ENCODE data around the gene SCN3A. TPM values are rescaled to one million over a fixed set of nuclear protein-coding genes. Genes with fewer than 3 reads are reported as not detected.

The SCN3A gene
- total RNA-seq, 6 donors from 2014 or later = under 0.01 to 7.3 (median 0.78) TPM

DNA sequence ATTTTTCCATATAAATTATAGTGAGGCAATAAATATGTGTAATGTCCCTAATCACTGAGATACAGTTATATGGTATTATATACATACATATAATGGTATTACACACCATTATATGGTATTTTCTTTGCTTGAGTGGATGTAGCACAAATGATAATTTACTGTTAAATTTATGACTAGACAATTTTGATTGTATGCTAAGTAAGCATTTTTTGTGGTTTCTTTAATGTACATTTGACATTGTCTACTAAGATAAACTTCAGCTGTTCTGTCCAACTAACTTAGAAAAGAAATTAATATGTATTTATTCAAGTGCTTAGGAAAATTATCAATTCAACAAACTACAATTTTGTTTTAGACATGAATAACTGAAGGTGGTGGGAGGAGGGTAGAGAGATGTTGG is 122.6 kb downstream of the SCN3A start:
- no peak for DNase-seq
- ATAC-seq (ENCODE audit: low FRiP score in 2 of 2) = no peak

DNA sequence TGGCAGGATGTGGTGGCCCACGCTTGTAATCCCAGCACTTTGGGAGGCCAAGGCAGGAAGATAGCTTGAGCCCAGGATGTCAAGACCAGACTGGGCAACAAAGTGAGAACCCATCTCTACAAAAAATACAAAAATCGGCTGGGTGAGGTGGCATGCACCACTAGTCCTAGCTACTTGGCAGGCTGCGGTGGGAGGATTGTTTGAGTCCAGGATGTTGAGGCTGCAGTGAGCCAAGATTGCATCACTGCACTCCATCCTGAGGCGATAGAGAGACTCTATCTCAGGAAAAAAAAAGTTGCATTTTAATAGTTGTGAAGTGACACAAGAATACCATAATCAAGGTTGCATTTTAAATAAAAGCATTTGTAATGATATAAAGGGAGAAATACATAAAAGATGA is 124.4 kb downstream of the SCN3A start:
- TF ChIP-seq POLR2AphosphoS5 (IDR thresholded peaks at IDR 0.05) = no peak
- TF ChIP-seq EP300 (IDR thresholded peaks at IDR 0.05) = no peak
- TF ChIP-seq POLR2A (IDR thresholded peaks at IDR 0.05) = no peak
- TF ChIP-seq, protein P1, sequence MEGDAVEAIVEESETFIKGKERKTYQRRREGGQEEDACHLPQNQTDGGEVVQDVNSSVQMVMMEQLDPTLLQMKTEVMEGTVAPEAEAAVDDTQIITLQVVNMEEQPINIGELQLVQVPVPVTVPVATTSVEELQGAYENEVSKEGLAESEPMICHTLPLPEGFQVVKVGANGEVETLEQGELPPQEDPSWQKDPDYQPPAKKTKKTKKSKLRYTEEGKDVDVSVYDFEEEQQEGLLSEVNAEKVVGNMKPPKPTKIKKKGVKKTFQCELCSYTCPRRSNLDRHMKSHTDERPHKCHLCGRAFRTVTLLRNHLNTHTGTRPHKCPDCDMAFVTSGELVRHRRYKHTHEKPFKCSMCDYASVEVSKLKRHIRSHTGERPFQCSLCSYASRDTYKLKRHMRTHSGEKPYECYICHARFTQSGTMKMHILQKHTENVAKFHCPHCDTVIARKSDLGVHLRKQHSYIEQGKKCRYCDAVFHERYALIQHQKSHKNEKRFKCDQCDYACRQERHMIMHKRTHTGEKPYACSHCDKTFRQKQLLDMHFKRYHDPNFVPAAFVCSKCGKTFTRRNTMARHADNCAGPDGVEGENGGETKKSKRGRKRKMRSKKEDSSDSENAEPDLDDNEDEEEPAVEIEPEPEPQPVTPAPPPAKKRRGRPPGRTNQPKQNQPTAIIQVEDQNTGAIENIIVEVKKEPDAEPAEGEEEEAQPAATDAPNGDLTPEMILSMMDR (IDR thresholded peaks at IDR 0.05) = no peak
- WGBS, 2 donors = 75 to 82% methylated on average over 4 of the region's 4 CpGs
- ATAC-seq (ENCODE audit: low FRiP score in 2 of 2) = no peak

More for the DNA sequence above, 122.6 kb downstream of the SCN3A start:
- no peak for TF ChIP-seq POLR2AphosphoS5 (IDR thresholded peaks at IDR 0.05)
- TF ChIP-seq, protein P1 (IDR thresholded peaks at IDR 0.05) = no peak
- no peak for TF ChIP-seq EP300 (IDR thresholded peaks at IDR 0.05)
- TF ChIP-seq POLR2A (IDR thresholded peaks at IDR 0.05) = no peak
- H3K4me1 ChIP-seq = no peaks in the 10 kb centered on the region
- H3K9me3 ChIP-seq = peaks cover 0 to 9% (median 0%) of the 10 kb centered on the region in 4 donors
- H3K27me3 ChIP-seq = no peaks in the 10 kb centered on the region
- no peak overlapping the region for H3K4me3 ChIP-seq
- H3K27ac ChIP-seq = no peak overlapping the region
- H3K36me3 ChIP-seq = no peaks in the 10 kb centered on the region

DNA sequence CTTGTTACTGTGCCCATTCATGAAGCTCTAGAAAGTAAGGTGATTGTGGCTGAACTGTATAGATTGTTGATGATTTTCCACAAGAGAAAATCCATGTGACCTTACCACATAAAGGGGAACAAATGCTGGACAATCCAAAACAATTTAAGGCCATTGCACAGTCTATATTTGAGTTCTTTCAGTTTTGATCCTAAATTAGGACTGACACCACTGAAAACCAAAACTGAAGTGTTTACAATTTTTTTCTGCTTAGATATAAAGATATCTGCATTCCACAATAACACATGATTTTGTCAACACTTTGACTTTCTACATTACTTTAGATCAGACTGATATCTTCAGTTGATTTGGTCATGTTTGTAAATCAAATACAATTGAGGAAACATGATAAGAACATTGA is 124.9 kb downstream of the SCN3A start:
- H3K4me1 ChIP-seq = no peaks in the 10 kb centered on the region
- no peak for TF ChIP-seq POLR2AphosphoS5 (IDR thresholded peaks at IDR 0.05)
- TF ChIP-seq, protein P1 (IDR thresholded peaks at IDR 0.05) = no peak
- TF ChIP-seq POLR2A (IDR thresholded peaks at IDR 0.05) = no peak
- TF ChIP-seq EP300 (IDR thresholded peaks at IDR 0.05) = no peak
- ATAC-seq (ENCODE audit: low FRiP score in 2 of 2) = no peak
- H3K36me3 ChIP-seq = no peaks in the 10 kb centered on the region
- H3K27ac ChIP-seq = no peak overlapping the region
- no peak overlapping the region for H3K4me3 ChIP-seq
- H3K9me3 ChIP-seq = peaks cover 0 to 16% (median 6%) of the 10 kb centered on the region in 4 donors
- no peak for DNase-seq
- no peaks in the 10 kb centered on the region for H3K27me3 ChIP-seq

More for the DNA sequence above, 124.4 kb downstream of the SCN3A start:
- H3K4me3 ChIP-seq = no peak overlapping the region
- no peaks in the 10 kb centered on the region for H3K36me3 ChIP-seq
- H3K4me1 ChIP-seq = no peaks in the 10 kb centered on the region
- H3K27ac ChIP-seq = no peak overlapping the region
- no peak for DNase-seq
- H3K9me3 ChIP-seq = peaks cover 0 to 16% (median 4%) of the 10 kb centered on the region in 4 donors
- H3K27me3 ChIP-seq = no peaks in the 10 kb centered on the region

DNA sequence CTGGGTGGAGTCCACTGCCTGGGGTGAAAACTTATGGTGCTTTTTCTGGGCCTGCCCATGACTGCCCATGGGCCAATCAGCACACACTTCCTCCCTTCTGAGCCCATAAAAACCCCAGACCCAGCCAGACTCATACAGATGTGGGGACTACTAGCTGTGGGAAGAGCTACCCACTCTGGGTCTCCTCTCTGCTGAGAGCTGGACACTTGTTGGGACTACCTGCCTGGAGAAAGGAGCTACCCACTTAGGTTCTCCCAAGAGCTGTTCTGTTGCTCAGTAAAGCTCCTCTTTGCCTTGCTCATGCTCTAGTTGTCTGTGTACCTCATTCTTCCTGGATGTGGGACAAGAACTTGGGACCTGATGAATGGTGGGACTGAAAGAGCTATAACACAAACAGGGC is 129.0 kb downstream of the SCN3A start:
- Histone ChIP-seq H3K4me1 (no peaks in the 10 kb centered on the region), H3K9me3 (peaks cover 0 to 7% (median 6%) of the 10 kb centered on the region in 4 donors), H3K27ac (no peak overlapping the region), H3K4me3 (no peak overlapping the region), H3K27me3 (no peaks in the 10 kb centered on the region), H3K36me3 (no peaks in the 10 kb centered on the region)
- ATAC-seq (ENCODE audit: low FRiP score in 2 of 2) (no peak), DNase-seq (no peak)
- TF ChIP-seq POLR2AphosphoS5 (IDR thresholded peaks at IDR 0.05) (no peak), POLR2A (IDR thresholded peaks at IDR 0.05) (no peak), EP300 (IDR thresholded peaks at IDR 0.05) (no peak)
- TF ChIP-seq, protein P1 (IDR thresholded peaks at IDR 0.05) = no peak

DNA sequence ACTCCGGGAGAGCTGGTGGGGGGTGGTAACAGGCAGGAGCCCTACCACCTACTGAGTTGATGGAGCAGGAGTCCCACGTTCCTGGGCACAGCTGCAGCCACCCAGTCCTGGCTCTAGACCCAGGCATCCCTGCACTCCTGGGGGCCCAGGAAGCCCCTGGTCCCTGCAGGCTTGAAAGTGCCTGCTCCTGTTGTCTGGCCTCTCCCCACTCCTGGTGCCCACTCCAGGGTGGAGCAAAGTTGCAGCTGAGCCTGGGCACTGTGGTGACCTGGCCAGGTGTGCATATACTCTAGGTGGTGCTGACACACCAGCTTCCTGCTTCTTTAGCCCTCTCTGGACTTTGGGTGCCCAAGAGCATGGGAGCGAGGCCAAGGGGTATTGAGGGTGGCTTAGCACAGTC is 129.5 kb downstream of the SCN3A start:
- Histone ChIP-seq H3K4me3 (no peak overlapping the region), H3K9me3 (peaks cover 0 to 7% (median 6%) of the 10 kb centered on the region in 4 donors), H3K27ac (no peak overlapping the region), H3K4me1 (no peaks in the 10 kb centered on the region), H3K36me3 (no peaks in the 10 kb centered on the region), H3K27me3 (no peaks in the 10 kb centered on the region)
- TF ChIP-seq POLR2A (IDR thresholded peaks at IDR 0.05) (no peak), EP300 (IDR thresholded peaks at IDR 0.05) (no peak), POLR2AphosphoS5 (IDR thresholded peaks at IDR 0.05) (no peak)
- TF ChIP-seq, protein P1 (IDR thresholded peaks at IDR 0.05) = no peak
- ATAC-seq (ENCODE audit: low FRiP score in 2 of 2) (peak; percentile 34 to 73), DNase-seq (peak in 1 of 2 donors; percentile 32)
- WGBS, 2 donors = 86 to 100% methylated on average over 1 to 3 of the region's 3 CpGs
